GM18511 (cell line): ENCODE results near the gene CHST8.
"Not testable (repeated sequence)": the region's sequence is repeated elsewhere in the genome, so short reads cannot be mapped to it uniquely, and the experiment has no call there.

Experiments
- ATAC-seq: cut with Tn5 transposase; IDR thresholded peaks from one replicate; pipeline ENCODE4 v1.9.1; 2021; ENCODE audit warnings: mild to moderate bottlenecking, moderate library complexity; ENCODE audit not compliant: unreplicated experiment

CHST8 gene

GRCh38 chr19:33641261-33641660 lies 19.5 kb downstream of the CHST8 start:
- no peak for ATAC-seq

- no peak for ATAC-seq
Measured at GRCh38 chr19:33641956-33642498, 20.3 kb downstream of the CHST8 start.

GRCh38 chr19:33644284-33644836 lies 22.6 kb downstream of the CHST8 start:
- no peak for ATAC-seq

GRCh38 chr19:33646306-33646705 lies 24.6 kb downstream of the CHST8 start:
- no peak for ATAC-seq

- ATAC-seq, result no peak
Measured at GRCh38 chr19:33647146-33647545, 25.4 kb downstream of the CHST8 start.

- no peak for ATAC-seq
Measured at GRCh38 chr19:33649627-33650305, 28.0 kb downstream of the CHST8 start.

GRCh38 chr19:33653684-33654083 lies 31.9 kb downstream of the CHST8 start:
- ATAC-seq, result no peak

GRCh38 chr19:33654840-33655508 lies 33.2 kb downstream of the CHST8 start:
- ATAC-seq, result no peak

- ATAC-seq, result no peak
Measured at GRCh38 chr19:33659835-33660234, 38.1 kb downstream of the CHST8 start.

- ATAC-seq, result no peak
Measured at GRCh38 chr19:33660410-33661124, 38.8 kb downstream of the CHST8 start.

GRCh38 chr19:33661336-33661735 lies 39.6 kb downstream of the CHST8 start:
- ATAC-seq, result no peak

GRCh38 chr19:33662391-33663092 lies 40.8 kb downstream of the CHST8 start:
- ATAC-seq, result no peak

GRCh38 chr19:33663316-33663715 lies 41.6 kb downstream of the CHST8 start:
- not testable (repeated sequence) for ATAC-seq

- ATAC-seq, result no peak
Measured at GRCh38 chr19:33664744-33665143, 43.0 kb downstream of the CHST8 start.

GRCh38 chr19:33665776-33666595 lies 44.2 kb downstream of the CHST8 start:
- ATAC-seq, result no peak

GRCh38 chr19:33667141-33667650 lies 45.4 kb downstream of the CHST8 start:
- no peak for ATAC-seq

- ATAC-seq, result no peak
Measured at GRCh38 chr19:33667881-33668280, 46.1 kb downstream of the CHST8 start.

GRCh38 chr19:33668968-33669367 lies 47.2 kb downstream of the CHST8 start:
- no peak for ATAC-seq

GRCh38 chr19:33669376-33669775 lies 47.6 kb downstream of the CHST8 start:
- no peak for ATAC-seq

- no peak for ATAC-seq
Measured at GRCh38 chr19:33670398-33670797, 48.6 kb downstream of the CHST8 start.
